ENCODE data around the gene LSM5.

LSM5 gene

GRCh38 chr7:32459788-32460187 is 30.4 kb downstream of the LSM5 start:
- DNase-seq, result no peak

GRCh38 chr7:32458025-32458424 is 32.2 kb downstream of the LSM5 start:
- DNase-seq, result no peak

GRCh38 chr7:32453341-32454011 is 36.7 kb downstream of the LSM5 start:
- DNase-seq, result no peak

- DNase-seq, result no peak
Observed at GRCh38 chr7:32447218-32447617, 43.0 kb downstream of the LSM5 start.

GRCh38 chr7:32436146-32436928 is 53.8 kb downstream of the LSM5 start:
- DNase-seq, result no peak

Measured in activated CD4-positive, alpha-beta T cell treated with anti-CD3 and anti-CD28 coated beads, Interleukin-2, Interleukin-6, amounts not matched to agents 100 ng/mL and 50 ng/mL, durations not matched to agents 16 hours and 8 hours (primary cell).